ENCODE data around the gene TMCO4.
"Not testable (repeated sequence)": the region's sequence is repeated elsewhere in the genome, so short reads cannot be mapped to it uniquely, and the experiment has no call there.

The TMCO4 gene

DNA sequence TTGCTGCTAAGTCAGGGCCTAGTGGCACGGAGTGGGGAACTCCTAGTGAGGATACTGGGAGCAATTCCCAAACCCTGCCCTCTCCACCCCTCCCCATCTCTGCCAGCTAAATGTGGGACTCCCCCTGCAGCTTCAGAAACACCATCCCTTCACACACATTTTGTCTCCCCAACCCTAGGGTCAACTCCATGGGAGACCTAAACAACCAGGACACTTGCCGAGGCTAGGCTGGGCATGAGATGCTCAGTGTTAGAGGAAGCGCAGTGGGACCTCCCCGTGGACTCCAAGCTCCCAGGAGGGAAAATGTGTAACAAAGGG, 13.9 kb upstream of the TMCO4 start:
- no peak for DNase-seq (ENCODE audit: low read depth)

DNA sequence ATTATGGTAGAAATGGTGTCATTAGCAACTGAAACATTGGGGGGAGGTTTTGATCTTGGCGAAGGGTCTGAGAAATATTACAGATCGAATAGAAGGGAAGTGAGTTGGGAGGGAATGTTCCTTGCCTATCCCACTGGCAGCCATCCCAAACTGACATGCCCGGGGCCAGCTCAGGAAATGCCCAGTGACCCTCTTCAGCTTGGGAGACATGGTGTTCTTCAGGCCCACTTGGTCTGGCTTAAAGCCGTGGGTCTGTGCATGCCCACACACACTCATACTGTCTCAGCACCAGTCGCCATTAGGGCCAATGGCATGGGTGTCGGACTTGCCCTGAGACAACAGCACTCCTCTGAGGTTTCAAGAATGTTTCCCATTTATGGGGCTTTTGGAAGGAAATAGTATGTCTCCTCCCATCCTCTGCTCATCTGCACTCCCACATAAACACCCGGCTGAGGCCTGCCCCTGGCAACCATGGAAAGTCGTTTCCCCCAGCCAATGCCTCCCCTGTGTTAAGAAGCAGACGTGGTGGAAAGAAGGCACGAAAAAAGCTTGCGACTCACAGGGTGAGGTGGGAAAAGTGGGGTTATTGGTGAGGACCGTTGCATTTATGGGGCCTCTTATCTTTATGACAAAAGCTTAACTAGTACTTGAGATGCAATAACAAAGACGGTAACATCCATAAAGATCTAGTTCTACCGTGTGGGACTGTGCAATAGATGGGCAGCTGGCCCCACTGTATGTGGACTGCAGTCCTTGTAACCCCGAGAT, 13.3 kb upstream of the TMCO4 start:
- DNase-seq (ENCODE audit: low read depth): no peak

DNA sequence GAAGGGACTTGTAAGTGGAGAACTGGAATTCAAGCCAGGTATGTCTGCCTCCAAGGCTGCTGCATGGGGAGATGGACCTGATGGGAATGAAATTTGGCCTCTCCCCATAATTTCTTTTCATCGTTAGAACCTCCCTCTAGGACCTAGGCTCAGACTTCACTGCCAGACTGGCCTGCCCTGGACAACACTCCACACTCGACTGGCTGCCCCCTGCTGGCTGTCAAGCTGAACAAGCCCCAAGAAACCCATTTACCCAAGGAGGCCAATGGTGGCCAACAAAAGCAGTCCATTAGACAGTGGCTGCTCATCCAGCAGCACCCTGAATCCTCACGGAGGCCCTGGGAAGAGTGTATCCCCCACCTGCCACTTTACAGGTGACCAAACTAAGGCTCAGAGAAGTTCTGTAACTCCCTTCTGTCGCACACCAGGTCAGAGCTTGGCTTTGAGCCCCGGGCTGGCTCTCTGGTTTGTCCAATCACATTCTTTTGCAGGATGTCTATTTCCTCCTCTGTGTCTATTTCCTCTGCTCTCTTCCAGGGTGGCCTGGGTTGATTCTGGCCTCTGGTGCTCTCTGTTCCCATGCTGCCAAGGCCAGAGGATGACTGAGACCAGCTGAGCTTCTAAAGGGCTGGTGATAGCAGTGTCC, 11.6 kb upstream of the TMCO4 start:
- DNase-seq (ENCODE audit: low read depth): peak; percentile 51

DNA sequence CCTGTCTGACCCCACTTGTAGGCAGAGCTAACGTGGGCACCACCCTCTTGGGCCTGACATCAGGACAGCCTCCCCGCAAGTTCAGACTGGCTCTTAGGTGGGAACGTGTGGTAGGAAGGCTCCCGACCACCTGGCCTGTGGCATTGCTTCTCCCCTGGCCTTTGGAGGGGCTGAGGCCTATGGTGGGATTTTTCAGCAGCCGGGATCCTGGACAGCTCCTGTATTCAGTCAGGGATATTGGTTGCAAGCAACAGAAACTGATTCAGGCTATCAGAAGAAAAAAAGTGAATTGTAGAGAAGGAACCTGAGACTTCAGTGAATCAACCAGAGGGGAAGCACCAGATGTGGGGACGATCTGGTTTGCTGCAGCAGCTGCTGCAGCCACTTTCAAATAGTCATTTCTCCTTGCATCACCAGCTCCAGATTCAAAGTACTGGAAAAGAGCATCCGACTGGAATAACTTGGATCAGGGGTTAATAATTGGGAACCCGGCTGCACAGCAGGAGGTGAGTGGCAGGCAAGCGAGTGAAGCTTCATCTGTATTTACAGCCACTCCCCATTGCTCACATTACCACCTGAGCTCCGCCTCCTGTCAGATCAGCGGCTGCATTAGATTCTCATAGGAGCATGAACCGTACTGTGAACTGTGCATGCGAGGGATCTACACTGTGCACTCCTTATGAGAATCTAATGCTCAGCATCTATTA, 9.5 kb upstream of the TMCO4 start:
- DNase-seq (ENCODE audit: low read depth): peak; percentile 15

DNA sequence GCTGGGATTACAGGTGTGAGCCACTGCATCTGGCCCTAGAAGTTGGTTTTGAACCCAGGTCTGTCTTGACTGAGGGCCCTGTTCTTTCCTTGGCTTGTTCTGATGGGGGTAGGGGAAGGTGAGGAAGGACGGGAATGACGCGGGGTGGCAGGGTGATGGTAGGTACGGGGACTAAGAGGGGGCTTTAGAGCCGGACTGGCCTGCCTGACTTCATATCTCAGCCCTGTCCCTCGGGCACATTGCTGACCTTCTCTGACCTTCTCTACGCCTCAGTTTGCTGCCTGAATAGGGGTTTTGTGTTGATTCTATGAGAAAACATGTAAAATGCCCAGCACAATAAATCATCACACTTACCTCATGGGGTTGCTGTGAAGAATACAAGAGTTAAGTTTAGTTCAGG, 8.6 kb upstream of the TMCO4 start:
- no peak for DNase-seq (ENCODE audit: low read depth)

DNA sequence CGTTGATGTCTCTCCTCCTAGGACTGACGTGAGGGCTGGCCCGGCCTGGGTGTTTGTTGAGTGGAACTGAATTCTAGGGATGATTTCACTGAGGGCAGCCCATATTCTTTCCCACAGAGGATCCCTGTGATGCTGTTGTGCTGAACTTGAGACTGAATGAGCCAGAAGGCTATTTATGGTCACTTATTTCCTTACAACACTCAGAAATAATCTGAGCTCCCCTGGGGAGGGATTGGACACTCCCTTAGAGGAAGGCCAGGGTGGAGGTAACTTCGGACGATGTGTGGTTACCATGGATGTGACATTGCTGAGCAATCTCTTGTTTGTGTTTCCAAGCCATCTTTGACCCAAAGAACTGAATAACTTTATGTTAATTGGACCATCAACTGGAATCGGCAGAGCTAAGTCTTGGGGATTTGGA, 5.1 kb upstream of the TMCO4 start:
- no peak for DNase-seq (ENCODE audit: low read depth)

DNA sequence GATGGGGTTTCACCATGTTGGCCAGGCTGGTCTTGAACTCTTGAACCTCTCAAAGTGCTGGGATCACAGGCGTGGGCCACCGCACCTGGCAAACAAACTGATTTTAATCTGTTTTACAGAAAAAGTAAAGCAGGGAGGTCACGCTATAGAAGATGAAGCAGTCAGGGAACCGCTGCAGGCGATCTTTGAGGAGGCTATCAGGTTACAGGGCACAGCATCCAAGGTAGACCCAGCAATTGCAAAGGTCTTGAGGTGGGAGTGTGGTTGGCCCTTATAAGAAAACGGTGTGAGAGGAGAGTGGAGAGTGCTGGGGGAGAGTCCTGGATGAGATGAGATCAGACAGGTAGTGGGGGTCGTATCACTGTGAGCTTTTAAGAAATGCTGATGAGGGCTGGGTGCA, 2.6 kb upstream of the TMCO4 start:
- DNase-seq (ENCODE audit: low read depth): no peak

DNA sequence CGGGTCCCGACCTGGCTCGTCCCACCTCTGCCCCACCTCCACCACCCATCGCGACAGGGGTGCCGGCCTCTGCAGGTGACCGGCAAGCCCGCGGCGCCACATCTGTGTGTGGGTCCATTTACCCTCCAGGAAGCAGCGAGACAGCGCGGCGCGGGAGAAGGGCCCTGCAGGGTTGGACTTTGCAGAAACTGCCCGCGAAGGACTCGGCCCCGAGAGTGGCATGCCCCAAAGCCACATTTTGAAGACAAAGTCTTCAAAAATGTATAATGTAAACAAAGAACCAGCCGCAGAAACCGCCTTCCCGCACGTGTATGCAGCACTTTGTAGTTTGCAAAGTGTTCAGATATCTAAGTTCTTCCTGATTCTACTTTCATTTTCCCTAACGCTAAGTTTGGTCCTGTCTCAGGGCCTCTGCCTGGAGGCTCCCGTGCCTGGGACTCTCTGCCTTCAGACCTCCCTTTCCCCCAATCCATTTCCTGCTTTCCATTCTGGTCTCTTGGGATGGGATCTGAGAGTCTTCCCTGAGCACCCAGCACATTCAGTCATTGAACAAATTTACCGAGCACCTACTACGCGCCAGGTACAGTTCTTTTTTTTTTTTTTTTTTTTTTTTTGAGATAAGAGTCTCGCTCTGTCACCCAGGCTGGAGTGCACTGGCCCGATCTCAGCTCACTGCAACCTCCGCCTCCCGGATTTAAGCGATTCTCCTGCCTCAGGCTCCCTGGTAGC, 524 bp upstream of the TMCO4 start:
- DNase-seq (ENCODE audit: low read depth): peak; percentile 87

DNA sequence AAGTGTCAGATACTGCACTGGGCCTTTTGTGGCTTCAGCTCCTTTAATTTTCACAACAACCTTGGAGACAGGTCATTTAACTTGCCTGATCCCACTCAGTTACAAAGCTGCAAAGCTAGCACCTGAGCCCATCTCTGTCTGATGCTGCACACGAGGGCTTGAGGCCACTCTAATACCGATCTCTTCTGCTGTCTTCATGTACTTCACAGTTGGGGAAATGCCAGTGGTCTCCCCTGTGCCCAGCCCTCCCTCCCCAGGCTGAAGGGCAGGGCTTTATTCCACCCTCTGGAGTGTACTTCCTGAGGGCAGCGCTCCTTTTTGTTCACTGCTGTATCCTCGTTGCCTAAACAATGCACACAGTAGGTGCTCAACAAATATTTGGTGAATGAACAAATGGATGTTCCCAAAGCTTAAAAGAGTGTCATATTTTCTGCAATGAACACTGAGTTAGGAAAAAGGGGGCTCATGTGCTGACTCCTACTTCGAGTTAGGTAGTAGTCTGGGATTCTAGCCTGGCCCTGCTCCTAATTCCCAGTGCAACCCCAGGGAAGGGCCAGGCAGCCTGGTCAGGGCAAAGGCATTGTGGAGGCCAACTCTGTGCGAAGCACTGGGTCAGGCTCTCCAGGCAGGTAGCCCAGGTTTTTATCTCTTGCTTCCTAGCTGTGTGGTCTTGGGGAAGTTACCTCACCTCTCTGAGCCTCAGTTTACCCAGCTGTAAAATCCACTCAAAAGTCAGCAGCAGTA, 1.1 kb downstream of the TMCO4 start:
- DNase-seq (ENCODE audit: low read depth): no peak

DNA sequence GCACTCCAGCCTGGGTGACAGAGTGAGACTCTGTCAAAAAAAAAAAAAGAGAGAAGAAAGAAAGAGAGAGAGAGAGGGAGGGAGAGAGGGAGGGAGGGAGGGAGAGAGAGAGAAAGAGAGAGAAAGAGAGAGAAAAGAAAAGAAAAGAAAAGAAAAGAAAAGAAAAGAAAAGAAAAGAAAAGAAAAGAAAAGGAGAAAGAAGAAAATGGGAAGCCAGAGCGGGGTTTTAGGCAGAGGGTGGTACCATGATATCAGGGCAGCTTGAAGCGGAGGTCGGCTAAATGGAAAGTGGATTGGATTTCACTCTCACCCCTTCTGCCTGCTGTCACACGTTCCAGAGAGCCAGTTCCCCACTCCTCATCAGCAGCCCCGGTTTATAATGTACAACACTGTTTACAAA, 1.9 kb downstream of the TMCO4 start:
- DNase-seq (ENCODE audit: low read depth): no peak

DNA sequence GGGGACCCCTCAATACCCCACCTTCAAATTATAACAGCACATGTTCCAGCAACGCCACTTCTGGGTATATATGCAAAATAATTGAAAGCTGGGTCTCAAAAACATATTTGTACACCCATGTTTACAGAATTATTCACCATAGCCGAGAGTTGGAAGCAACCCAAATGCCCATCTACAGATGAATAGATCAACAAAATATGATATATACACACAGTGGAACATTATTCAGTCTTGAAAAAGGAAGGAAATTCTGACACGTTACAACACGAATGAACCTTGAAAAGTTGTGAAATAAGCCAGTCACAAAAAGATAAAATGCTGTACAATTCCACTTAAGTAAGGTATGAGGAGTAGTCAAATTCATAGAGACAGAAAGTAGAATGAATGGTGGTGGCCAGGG, 5.1 kb downstream of the TMCO4 start:
- DNase-seq (ENCODE audit: low read depth): no peak

DNA sequence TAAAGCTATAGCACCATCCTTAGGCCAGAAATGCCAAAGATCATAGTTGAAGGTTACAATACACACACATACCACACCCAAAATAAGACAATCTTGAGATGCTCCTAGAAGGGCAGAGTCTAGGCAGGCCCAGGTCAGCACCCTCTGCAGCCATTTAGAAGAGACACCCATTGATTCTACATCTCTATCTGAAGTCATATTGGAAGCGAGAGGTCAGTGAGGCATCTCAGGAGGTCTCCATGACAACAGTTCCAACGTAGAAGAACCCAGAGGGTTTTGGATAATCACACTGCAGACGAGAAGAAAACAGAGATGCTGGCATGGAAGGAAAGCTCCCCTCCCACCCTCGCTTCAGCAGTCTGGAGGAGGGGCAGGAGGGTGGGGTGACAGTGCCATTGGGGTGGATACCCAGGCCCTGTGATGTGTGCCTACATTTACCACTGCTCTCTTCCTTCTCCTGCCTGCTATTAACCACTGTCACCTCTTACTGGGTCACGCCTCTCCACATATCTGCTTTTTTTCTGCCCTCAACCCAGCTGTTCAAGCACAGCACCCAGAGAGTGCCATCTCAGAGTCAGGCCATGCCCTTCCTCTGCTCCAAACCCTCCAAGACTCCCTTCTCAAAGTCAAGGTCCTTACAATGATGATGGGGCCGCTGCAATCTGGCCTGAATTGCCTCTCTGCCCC, 6.2 kb downstream of the TMCO4 start:
- no peak for DNase-seq (ENCODE audit: low read depth)

DNA sequence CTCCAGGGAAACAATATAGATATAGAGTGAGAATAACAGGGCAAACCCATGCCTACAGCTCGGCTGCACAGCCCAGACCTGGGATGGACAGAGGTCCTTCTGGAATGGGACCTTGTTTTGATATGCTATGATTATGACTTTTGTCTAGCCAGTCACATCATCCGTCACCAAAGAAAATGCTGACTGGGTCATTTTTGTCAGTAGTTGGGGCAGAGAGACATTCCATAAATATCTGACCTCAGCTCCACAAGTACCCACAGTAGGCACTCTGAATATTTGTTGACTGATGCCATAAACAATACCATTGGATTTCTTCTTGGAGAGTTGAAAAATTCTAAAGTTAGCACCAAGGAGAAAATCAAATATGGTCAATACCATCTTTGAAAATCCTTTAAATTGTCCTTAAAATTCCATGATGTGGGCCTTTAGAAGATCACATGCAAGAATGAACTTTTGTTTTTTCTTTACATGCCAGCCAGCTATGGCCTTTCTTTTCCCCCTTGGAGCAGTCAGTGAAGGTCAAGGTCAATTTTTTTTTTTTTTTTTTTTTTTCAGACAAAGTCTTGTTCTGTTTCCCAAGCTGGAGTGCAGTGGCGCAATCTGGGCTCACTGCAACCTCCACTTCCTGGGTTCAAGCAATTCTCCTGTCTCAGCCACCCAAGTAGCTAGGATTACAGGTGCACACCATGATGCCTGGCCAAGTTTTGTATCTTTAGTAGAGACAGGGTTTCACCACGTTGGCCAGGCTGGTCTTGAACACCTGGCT, 7.3 kb downstream of the TMCO4 start:
- no peak for DNase-seq (ENCODE audit: low read depth)

DNA sequence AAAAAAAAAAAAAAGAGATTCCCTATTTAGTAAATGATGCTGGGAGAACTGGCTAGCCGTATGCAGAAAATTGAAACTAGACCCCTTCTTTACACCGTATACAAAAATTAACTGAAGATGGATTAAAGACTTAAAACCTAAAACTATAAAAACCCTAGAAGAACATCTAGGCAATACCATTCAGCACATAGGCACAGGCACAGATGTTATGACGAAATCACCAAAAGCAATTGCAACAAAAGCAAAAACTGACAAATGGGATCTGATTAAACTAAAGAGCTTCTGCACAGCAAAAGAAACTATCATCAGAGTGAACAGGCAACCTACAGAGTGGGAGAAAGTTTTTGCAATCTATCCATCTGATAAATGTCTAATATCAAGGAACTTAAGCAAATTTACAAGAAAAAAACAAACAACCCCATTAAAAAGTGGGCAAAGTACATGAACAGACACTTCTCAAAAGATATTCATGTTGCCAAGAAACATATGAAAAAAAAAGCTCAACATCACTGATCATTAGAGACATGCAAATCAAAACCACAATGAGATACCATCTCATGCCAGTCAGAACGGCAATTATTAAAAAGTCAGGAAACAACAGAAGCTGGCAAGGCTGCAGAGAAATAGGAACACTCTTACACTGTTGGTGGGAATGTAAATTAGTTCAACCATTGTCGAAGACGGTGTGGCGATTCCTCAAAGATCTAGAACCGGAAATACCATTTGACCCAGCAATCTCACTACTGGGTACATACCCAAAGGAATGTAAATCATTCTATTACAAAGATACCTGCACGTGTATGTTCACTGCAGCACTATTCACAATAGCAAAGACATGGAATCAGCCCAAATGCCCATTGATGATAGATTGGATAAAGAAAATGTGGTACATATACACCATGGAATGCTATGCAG, 9.4 kb downstream of the TMCO4 start:
- not testable (repeated sequence) for DNase-seq (ENCODE audit: low read depth)

DNA sequence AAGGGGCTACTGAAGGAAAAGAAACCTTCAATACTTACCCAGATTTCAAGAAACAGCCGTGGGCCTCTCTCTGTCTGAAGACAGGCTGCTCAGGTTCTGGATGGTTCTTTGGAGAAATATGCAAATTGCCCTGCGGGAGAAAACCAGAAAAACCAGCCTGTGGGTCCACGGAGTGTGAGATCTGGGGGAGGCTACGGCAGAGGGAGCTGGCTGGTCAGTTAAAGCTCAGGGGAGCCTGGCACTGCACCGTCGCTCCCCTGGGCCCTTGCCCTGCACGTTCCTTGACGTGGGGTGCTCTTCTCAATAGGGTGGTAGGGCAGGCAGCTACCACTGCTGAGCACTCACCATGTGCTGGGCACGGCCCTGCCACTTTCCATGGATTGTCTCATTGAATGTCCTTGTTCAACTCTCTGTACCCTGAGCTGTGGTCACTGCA, 12.7 kb downstream of the TMCO4 start:
- DNase-seq (ENCODE audit: low read depth): no peak

DNA sequence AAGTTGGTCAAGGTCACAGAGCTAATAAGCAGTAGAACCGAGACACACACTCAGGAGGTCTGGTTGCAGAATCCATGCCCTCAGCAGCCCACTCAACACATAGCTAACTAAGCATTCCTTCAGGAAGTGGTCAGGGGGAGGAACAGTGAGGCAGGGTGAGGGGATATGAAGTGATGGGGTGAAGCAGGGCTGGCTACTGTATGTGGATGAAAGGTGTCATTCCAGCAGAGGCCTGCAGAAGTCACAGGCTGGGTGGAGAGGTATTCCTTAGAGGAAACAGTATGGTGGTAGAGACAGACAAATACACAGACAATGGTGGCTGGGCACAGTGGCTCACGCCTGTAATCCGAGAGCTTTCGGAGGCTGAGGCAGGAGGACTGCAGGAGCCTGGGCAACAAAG, 14.1 kb downstream of the TMCO4 start:
- DNase-seq (ENCODE audit: low read depth): peak; percentile 26

DNA sequence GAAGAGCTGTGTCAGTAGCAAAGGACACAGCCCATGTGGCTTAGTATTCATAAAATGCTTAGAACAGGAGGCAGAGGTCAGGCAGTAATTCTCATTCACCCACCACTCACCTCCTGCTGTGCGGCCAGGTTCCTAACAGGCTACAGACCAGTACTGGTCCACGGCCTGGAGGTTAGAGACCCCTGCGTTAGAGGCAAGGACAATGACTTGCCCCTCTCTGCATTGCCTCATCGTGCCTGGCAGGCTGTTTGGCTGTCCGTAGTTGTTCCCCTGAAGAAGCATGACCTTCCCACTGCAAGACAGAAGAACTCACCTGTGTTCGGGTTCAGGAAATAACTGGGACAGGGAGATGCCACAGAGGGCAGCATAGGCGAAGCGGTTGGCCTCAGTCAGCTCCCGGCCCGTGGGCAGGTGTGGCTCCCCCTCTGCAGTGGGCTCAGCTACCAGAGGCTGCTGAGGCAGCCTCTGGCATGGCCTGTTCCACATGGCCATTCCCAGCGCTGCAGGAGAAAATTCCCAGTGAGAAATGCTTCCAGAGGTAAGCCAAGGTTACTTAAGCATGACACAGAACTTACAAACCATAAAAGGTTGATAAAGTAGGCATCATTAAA, 19.3 kb downstream of the TMCO4 start:
- DNase-seq (ENCODE audit: low read depth): no peak

DNA sequence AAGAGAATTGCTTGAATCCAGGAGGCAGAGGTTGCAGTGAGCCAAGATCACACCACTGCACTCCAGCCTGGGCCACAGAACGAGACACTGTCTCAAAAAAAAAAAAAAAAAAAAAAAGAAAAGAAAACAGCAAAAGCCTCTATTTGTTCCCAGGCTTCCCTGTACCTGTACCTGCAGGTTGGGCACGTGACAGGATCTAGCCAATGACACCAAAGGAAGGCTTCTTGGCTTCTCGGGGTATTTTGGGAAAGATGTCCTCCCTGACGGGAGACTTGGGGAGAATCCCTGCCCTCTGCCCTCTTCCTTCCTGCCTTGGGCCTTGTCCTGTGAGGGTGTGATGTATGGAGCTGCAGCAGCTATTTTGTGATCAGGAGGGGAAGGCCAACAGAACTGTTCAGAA, 22.8 kb downstream of the TMCO4 start:
- no peak for DNase-seq (ENCODE audit: low read depth)

DNA sequence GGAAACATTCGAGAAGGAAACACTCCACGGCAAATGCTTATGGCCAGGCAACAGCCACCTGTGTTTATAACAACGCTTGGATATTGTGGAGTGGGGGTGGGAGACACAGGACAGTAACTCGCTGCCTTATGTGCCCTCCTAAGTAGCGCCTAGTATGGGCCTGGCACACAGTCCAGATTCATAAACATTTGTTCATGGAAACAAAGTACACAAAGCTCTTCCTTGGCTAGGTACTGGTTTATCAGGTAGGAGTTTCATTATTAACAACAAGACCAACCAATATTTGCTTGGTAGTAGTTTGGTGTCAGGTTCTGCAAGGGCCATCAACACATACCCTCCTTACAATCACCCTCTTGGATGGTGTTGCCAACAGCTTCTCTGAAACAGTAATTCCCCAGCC, 23.4 kb downstream of the TMCO4 start:
- no peak for DNase-seq (ENCODE audit: low read depth)
